ENCODE data around the gene PRKG1.
"Not testable (repeated sequence)": the region's sequence is repeated elsewhere in the genome, so short reads cannot be mapped to it uniquely, and the experiment has no call there.

The PRKG1 gene

GRCh38 chr10:51716981-51717380, 642.7 kb downstream of the PRKG1 start:
- DNase-seq: no peak

DNA sequence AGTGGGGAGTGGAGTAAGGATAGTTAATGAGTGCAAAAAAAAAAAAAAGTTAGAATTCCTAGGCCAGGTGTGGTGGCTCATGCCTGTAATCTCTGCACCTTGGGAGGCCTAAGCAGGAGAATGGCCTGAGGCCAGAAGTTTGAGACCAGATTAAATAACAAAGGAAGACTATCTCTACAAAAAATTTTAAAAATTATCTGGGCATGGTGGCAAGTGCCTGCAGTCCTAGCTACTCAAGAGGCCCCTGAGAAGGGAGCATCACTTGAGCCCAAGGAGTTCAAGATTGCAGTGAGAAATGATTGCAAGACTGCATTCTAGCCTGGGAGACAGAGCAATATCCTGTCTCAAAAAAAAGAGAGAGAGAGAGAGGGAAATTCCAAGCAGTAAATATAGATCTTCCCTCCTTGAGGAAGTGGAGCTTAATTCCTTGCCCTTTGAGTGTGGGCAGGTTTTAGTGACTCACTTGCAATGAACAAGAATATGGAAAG, 644.6 kb downstream of the PRKG1 start:
- DNase-seq: no peak

DNA sequence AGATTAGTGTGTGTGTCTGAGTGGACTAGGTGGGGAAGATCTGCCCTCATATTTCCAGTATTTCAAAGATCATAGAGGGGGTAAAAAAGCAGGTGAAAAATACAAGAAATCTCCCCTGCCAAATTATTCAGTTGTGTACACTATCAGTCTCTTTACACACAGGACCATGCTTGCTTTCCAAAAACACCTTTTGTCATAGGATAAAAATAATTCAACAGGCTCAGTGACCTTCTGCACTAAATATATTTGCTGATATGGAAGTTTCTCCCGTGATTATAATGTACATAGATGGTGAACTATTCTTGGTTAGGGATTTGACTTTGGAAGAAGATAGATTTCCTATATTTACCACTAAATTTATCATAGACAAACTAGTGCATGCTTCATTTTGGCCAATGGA, 649.8 kb downstream of the PRKG1 start:
- DNase-seq: no peak

GRCh38 chr10:51729822-51730555, 655.7 kb downstream of the PRKG1 start:
- no peak for DNase-seq

- DNase-seq: no peak
Observed at GRCh38 chr10:51733057-51733456, 658.8 kb downstream of the PRKG1 start.

DNA sequence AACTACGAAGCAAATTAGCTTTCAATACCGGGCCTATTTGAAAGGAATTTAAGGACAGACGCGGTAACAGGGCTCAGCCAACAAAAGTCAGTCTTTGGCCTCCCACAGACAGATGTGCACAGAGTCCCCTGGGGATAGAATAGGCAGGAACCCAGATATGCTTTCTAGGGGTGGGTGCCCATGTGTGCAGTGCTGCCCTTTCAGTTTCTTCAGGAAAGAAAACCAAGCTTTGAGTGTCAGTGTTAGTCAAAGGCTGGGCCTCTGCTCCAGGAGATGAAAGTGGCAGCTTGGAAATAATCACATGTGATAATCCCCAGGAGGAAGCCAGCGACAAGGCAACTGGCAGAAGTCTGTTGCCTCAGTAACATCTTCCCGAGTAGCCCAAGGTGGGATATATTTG, 668.9 kb downstream of the PRKG1 start:
- DNase-seq: no peak

- DNase-seq: no peak
Observed at GRCh38 chr10:51744235-51745000, 670.1 kb downstream of the PRKG1 start.

- DNase-seq: no peak
Observed at GRCh38 chr10:51745397-51745796, 671.1 kb downstream of the PRKG1 start.

DNA sequence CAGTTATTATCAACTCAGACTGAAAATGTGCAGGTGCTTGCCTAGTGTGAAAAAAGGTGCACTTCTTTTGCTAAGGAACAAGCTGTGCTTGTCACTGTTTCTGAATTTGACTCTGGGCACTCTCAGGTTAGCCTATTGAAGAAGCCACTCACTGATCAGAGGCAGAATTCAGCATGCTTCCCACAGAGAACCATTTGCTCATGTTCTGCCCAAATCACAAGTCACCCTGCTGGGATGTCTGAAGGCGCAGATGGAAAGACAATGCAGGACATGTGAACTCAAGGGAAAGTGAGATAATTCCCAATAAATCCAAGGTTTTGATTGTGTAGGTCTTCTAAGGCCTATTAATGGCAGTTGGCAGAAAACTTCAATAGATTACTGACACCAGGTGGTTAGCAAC, 672.9 kb downstream of the PRKG1 start:
- no peak for DNase-seq

- DNase-seq: no peak
Observed at GRCh38 chr10:51748959-51749358, 674.7 kb downstream of the PRKG1 start.

DNA sequence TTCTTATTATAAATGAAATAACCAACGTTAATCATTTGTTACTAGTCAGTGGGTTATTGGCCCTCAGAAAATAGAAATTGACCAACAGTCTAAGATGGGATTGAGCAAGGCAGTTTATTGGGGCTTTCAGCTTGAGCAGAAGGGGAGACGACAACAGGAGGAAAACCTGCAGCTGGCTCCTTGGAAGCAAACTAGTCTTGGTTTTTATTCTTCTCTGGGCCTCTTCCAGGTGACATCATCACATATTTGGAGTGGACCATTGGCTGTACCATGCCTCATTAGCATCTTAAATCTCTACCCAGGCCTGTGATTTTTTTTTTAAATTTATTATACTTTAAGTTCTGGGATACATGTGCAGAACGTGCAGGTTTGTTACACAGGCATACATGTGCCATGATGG, 684.1 kb downstream of the PRKG1 start:
- DNase-seq: no peak

DNA sequence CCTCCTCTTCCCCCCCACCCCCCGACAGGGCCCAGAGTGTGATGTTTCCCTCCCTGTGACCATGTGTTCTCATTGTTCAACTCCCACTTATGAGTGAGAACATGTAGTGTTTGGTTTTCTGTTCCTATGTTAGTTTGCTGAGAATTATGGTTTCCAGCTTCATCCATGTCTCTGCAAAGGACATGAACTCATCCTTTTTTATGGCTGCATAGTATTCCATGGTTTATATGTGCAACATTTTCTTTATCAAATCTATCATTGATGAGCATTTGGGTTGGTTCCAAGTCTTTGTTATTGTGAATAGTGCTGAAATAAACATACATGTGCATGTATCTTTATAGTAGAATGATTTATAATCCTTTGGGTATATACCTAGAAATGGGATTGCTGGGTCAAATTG, 684.6 kb downstream of the PRKG1 start:
- DNase-seq: not testable (repeated sequence)

GRCh38 chr10:51759896-51760534, 685.7 kb downstream of the PRKG1 start:
- no peak for DNase-seq

DNA sequence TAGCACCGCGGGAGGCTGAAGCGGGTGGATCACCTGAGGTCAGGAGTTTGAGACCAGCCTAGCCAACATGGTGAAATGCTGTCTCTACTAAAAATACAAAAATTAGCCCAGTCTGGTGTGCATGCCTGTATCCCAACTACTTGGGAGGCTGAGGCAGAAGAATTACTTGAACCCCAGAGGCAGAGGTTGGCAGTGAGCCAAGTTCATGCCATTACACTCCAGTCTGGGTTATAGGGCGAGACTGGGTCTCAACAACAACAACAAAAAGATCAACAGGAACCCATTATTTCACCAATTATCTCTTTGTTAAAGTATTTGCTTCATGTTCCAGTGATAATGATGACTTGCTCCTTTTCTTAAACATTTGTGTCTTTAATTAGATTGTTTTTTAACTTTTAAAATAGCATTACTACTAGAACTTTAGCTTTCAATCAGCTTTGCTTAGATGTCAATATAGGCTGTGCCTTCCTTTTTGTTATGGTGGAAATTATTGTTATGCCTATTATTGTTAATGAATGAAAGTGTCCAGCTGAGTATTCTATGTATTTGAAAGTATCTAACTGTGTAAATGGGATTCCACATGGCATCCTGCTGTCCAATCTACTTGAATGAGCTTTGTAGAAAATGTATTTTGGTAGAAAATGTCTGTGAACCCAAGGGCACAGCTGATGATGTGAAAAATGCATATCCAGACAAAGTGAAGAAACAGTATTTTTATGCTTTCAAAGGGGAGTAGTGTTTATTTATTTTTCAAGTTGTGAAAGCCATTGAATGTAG, 686.8 kb downstream of the PRKG1 start:
- DNase-seq: no peak

- DNase-seq: no peak
Observed at GRCh38 chr10:51763746-51764145, 689.5 kb downstream of the PRKG1 start.

GRCh38 chr10:51765284-51765971, 691.1 kb downstream of the PRKG1 start:
- DNase-seq: no peak

DNA sequence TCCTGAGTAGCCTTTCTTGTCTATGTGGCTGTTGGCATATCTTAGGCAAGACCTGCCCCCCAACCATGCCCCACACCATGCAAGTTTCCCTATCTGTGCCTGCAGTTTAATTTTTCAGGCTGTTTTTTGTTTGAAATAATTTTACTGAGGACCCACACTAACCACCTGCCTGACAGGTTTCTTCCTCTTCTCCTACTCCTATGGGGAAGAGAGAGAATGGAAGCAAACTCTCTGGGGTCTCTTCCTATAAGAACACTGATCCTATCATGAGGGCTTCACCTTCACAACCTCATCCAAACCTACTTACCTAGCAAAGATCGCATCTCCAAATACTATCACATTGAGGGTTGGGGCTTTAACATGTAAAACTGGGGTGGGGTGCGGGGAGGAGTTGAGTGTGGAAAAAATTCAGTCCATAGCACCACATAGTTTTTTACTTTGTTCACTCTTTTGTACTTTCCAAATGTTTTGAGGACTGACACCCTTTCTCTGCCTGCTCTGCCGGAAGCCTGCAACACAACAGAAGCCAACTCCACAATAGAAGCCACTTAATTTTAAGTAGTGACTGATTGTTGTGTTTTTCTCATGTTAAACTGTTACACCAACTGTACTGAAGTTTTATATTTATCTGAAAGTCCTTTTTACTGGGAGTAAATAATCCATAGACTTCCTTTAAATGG, 692.3 kb downstream of the PRKG1 start:
- DNase-seq: no peak

DNA sequence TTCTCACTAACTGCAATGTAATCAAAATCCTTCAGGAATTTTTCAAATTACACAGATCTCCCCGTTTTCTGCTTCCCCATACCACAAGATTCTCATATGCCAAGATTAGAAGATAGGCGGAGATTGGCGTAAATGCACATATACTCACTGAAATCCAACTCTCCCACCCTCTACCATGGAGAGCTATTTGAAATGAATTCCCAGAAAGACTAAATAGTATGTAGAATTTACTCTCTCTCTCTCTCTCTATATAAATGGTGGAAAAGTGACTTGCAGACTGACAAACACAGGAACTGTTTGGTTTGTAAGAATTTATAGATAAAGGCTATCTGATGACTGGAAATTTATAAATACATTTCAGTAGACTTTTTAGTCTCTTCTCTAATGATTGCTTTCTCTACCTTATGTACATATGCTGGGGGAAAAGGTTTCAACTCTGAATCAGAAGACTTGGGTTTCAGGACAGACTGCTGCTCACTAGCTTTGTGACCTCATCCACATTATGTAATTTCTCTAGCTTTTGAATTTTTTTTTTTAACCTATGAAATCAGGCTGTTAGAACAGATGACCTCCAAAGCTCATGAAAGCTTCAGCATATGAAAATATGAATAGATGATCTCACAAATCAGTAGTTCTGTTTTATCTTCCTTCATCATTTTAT, 692.9 kb downstream of the PRKG1 start:
- DNase-seq: no peak

DNA sequence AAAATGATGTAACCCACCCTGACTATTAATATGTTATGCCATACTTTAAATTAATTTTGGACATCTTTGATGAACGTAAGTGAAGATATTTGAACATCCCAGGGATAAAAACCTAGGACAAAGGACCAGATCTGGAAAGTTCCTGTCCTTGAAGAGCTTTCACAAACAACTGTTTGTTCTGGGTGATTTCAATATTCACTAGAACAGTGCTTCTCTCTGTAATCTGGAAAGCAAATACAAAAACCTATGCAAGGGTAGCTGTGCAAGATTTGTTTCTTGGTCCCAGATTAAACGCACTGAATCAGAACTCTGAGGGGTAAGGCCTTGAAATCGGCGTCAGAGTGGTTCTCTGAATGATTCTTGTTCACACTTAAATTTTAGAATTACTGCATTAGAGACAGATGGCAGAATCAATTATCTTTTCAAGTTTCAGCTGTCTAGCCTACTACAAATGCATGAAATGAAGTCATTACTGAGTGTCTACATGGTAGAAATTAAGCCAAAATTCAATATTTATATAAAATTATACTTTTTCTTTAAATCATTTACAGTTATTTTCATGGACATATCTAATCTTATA, 694.7 kb downstream of the PRKG1 start:
- DNase-seq: no peak

GRCh38 chr10:51770709-51771108, 696.4 kb downstream of the PRKG1 start:
- DNase-seq: no peak

DNA sequence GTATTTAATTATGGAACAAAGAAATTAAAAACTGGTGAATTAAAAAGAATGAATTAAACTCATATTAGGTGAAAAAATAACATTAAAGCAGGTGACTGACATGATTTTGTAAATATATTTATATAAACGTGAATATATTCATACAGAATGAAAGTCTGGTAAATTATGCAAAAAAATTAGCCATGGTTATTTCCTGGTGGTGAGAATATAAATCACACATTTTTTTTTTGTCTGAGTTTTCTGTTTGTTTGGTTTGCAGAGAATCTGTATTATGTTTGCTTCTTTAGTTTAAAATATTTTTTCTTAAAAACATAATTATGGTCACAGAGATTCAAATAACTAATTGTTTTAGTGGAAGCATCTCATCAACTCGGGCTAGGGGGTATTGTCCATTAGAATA, 698.1 kb downstream of the PRKG1 start:
- DNase-seq: no peak

Measured in SHP77 treated with DMSO at 0.1 percent for 48 hours (cell line).